Panc1 (cell line): ENCODE data around the gene PCBP2. TPM values are rescaled to one million over a fixed set of nuclear protein-coding genes. Genes with fewer than 3 reads are reported as not detected.

Experiments used
- ATAC-seq: fragments of 200-7000 bp; cut with Tn5 transposase; 2 replicates; pipeline ENCODE4 v1.9.1; 2020; ENCODE audit warnings: mild to moderate bottlenecking, moderate library complexity
- BruUV-seq: library from RNA; stranded (reverse); fragments of 400-500 nt; replicated peaks from 2 replicates; lab custom pipeline; 2021; lab: Mats Ljungman, UMichigan
- CTCF ChIA-PET: fragments of 300-600 bp; sonication (Branson Sonifier 250); formaldehyde crosslinking; loops from one replicate; lab custom pipeline; 2022; ENCODE audit warnings: antibody characterized with exemption; lab: Charles Lee
- POLR2A ChIA-PET: fragments of 300-600 bp; sonication (Branson Sonifier 250); formaldehyde crosslinking; loops from one replicate; lab custom pipeline; 2022; ENCODE audit warnings: antibody characterized with exemption; lab: Charles Lee
- DNase-seq: peaks from one replicate; pipeline ENCODE4 v3.0.0-alpha.2; 2010; ENCODE audit warnings: low read depth, low spot score
- H3K27ac ChIP-seq: 2 replicates; pipeline ENCODE4 v1.5.1; 2011; ENCODE audit warnings: mild to moderate bottlenecking, low read length, inconsistent platforms
- H3K27me3 ChIP-seq: fragments of 200-500 bp; sonication (Bioruptor generic); 2 replicates; pipeline ENCODE4 v1.6.0; 2014; ENCODE audit warnings: low read length, inconsistent platforms; ENCODE audit not compliant: control insufficient read depth, insufficient read depth
- H3K36me3 ChIP-seq: fragments of 200-500 bp; sonication (Bioruptor generic); 2 replicates; pipeline ENCODE4 v1.5.1; 2014; ENCODE audit warnings: inconsistent platforms, mild to moderate bottlenecking, low read length, moderate library complexity; ENCODE audit not compliant: control insufficient read depth, insufficient read depth
- H3K4me1 ChIP-seq: 2 replicates; pipeline ENCODE4 v1.5.1; 2011; ENCODE audit warnings: inconsistent platforms, mild to moderate bottlenecking, low read length, moderate library complexity; ENCODE audit not compliant: control insufficient read depth, insufficient read depth
- H3K4me3 ChIP-seq, 2 experiments: 2 replicates each; pipeline ENCODE4 v1.5.1; 2011 to 2012; ENCODE audit warnings: low read depth in 2 of 2, low read length in 2 of 2, mild to moderate bottlenecking in 2 of 2, inconsistent platforms in 1 of 2, moderate library complexity in 1 of 2
- H3K9me3 ChIP-seq: fragments of 200-500 bp; sonication (Bioruptor generic); 2 replicates; pipeline ENCODE4 v1.5.1; 2014; ENCODE audit warnings: low read depth, mild to moderate bottlenecking, inconsistent platforms, low read length, moderate library complexity; ENCODE audit not compliant: control insufficient read depth, insufficient read depth
- CTCF ChIP-seq: fragments of 450-650 bp; IDR thresholded peaks from 2 replicates; pipeline ENCODE4 v1.5.1; 2017; ENCODE audit warnings: mild to moderate bottlenecking
- POLR2AphosphoS5 ChIP-seq: IDR thresholded peaks from 2 replicates; pipeline ENCODE4 v1.6.1; 2012; ENCODE audit warnings: mild to moderate bottlenecking, low read depth, low read length, moderate library complexity
- REST ChIP-seq, 2 experiments: IDR thresholded peaks; 2 replicates each; pipeline ENCODE4 v1.6.1; 2011 to 2012; ENCODE audit warnings: low read depth in 2 of 2, control low read depth in 1 of 2, low read length in 1 of 2, mild to moderate bottlenecking in 1 of 2, moderate library complexity in 1 of 2; ENCODE audit not compliant: insufficient read depth in 1 of 2
- SIN3A ChIP-seq: IDR thresholded peaks from 2 replicates; pipeline ENCODE4 v1.6.1; 2012; ENCODE audit warnings: low read depth, mild to moderate bottlenecking, low read length, moderate library complexity, borderline replicate concordance; ENCODE audit not compliant: insufficient read depth
- TCF7L2 ChIP-seq: IDR thresholded peaks from 2 replicates; pipeline ENCODE4 v1.6.1; 2011; ENCODE audit warnings: mild to moderate bottlenecking, low read depth, low read length, inconsistent platforms
- in situ Hi-C: cut with HindIII; loops from 2 replicates; pipeline ENCODE4 v1.10.0; 2016; ENCODE audit warnings: low sequenced_read_pairs, low pct_unique_long_range_greater_than_20kb
- intact Hi-C: fragments of 100-400 bp; cut with micrococcal nuclease; formaldehyde crosslinking; loops from one replicate; pipeline ENCODE4 v1.10.0; 2022; ENCODE audit not compliant: unreplicated experiment
- total RNA-seq: library from RNA; stranded (reverse); gene quantifications from one replicate; pipeline ENCODE4 v1.2.1, GENCODE V29; 2021; ENCODE audit not compliant: unreplicated experiment

PCBP2 gene
- total RNA-seq, 1 experiment from 2014 or later: 836 TPM

- intact Hi-C loops: no loop called here
- Histone ChIP-seq H3K36me3 (no peaks in the 10 kb centered on the region), H3K9me3 (no peaks in the 10 kb centered on the region), H3K4me1 (peaks cover 14% of the 10 kb centered on the region), H3K4me3 (no peak overlapping the region), H3K27ac (no peak overlapping the region), H3K27me3 (no peaks in the 10 kb centered on the region)
- ChIA-PET POLR2A (no interaction called here), CTCF (interaction anchor here (1.7 kb wide), 1 partner anchor 73 kb away, joined by 7 read pairs; no protein-coding TSS in a partner anchor)
- in situ Hi-C loops: loop anchor here (5.0 kb wide), 1 partner anchor 68 kb away; no protein-coding TSS in a partner anchor
- ATAC-seq (no peak), DNase-seq (no peak)
- TF ChIP-seq SIN3A: no peak
- no peak for TF ChIP-seq TCF7L2
- TF ChIP-seq REST (IDR thresholded peaks at IDR 0.05; ENCODE audit: insufficient read depth in 1 of 2, low read depth in 2 of 2, low read length in 1 of 2): no peak
- BruUV-seq: no TSS peak
Observed at GRCh38 chr12:53424626-53425514, 27.0 kb upstream of the PCBP2 start.

- Histone ChIP-seq H3K27ac (no peak overlapping the region), H3K9me3 (no peaks in the 10 kb centered on the region), H3K27me3 (no peaks in the 10 kb centered on the region), H3K4me3 (no peak overlapping the region), H3K4me1 (peaks cover 8% of the 10 kb centered on the region), H3K36me3 (no peaks in the 10 kb centered on the region)
- no peak for ATAC-seq
- TF ChIP-seq REST (IDR thresholded peaks at IDR 0.05; ENCODE audit: insufficient read depth in 1 of 2, low read depth in 2 of 2, low read length in 1 of 2) (no peak), CTCF (no peak), SIN3A (no peak), TCF7L2 (no peak), POLR2AphosphoS5 (no peak)
- in situ Hi-C loops (no loop called here), intact Hi-C loops (no loop called here)
- POLR2A ChIA-PET: no interaction called here
- CTCF ChIA-PET: interaction anchor here (0.6 to 1.7 kb wide), 2 partner anchors 73 to 82 kb away, joined by 3 to 7 read pairs; no protein-coding TSS in a partner anchor
- BruUV-seq: no TSS peak
- no peak for DNase-seq
Observed at GRCh38 chr12:53425515-53426150, 26.3 kb upstream of the PCBP2 start.
